T-helper 2 cell (primary cell): ENCODE measurements around the gene RGS12.
A peak's percentile ranks its signal among the peaks of the same experiment; 100 is the strongest.

Source experiments
- DNase-seq, 5 experiments: peaks; one replicate each; pipeline versions ENCODE4 v3.0.0 to v3.0.0-alpha.2; 2012 to 2022
- total RNA-seq, 2 donors: gene quantifications; one replicate each; lab custom pipeline; 2026; lab: John Stamatoyannopoulos, UW

RGS12 gene, protein sequence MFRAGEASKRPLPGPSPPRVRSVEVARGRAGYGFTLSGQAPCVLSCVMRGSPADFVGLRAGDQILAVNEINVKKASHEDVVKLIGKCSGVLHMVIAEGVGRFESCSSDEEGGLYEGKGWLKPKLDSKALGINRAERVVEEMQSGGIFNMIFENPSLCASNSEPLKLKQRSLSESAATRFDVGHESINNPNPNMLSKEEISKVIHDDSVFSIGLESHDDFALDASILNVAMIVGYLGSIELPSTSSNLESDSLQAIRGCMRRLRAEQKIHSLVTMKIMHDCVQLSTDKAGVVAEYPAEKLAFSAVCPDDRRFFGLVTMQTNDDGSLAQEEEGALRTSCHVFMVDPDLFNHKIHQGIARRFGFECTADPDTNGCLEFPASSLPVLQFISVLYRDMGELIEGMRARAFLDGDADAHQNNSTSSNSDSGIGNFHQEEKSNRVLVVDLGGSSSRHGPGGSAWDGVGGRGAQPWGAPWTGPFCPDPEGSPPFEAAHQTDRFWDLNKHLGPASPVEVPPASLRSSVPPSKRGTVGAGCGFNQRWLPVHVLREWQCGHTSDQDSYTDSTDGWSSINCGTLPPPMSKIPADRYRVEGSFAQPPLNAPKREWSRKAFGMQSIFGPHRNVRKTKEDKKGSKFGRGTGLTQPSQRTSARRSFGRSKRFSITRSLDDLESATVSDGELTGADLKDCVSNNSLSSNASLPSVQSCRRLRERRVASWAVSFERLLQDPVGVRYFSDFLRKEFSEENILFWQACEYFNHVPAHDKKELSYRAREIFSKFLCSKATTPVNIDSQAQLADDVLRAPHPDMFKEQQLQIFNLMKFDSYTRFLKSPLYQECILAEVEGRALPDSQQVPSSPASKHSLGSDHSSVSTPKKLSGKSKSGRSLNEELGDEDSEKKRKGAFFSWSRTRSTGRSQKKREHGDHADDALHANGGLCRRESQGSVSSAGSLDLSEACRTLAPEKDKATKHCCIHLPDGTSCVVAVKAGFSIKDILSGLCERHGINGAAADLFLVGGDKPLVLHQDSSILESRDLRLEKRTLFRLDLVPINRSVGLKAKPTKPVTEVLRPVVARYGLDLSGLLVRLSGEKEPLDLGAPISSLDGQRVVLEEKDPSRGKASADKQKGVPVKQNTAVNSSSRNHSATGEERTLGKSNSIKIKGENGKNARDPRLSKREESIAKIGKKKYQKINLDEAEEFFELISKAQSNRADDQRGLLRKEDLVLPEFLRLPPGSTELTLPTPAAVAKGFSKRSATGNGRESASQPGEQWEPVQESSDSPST (N-terminal part only)
- 13.4 to 13.5 reads per million in 2 donors for total RNA-seq

DNA sequence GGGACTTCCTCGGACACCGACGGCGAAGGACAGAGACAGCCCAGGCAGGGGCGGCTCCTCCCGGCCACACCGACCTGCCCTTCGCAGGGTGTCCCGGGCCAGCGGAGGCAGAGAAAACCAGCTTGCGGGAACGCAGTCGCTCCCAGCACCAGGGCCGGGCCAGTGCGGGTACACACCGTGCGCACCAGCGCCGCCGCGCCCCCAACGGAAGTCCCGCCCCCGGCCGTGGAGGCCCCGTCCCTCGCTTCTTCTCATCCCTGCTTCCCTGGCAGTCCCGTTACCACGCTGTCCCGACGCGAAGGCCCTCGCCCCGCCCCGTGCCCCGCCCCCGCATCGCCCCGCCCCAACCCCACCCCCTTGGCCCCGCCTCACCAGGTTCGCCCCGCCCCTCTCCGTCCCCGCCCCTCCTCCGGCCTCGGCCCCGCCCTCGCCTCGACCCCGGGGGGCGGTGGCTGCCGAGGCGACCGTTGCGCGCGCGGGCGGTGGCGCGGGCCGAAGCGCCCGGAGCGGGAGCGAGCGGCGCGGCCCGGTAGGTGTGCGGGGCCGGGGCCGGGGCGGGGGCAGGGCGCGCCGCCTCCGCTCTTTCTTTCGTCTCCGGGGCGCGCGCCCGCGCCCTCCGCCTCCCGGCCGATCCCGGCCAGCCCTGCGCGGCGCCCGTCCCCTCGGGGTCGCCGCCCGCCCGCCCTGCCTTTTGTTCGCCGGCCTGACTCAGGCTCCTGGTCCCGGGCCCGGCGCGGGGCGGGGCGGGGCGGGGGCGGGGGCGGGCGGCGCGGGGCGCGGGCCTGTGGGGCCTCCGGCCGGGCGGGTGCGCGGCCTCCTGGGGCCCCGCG is at the start of gene RGS12:
RGS12 (plus strand) TSS at position 451 of the 830 bp plus-strand sequence. CDS start 23,150 bp downstream, outside the sequence.
- peak; percentile 69 to 86 (median 81) for DNase-seq

DNA sequence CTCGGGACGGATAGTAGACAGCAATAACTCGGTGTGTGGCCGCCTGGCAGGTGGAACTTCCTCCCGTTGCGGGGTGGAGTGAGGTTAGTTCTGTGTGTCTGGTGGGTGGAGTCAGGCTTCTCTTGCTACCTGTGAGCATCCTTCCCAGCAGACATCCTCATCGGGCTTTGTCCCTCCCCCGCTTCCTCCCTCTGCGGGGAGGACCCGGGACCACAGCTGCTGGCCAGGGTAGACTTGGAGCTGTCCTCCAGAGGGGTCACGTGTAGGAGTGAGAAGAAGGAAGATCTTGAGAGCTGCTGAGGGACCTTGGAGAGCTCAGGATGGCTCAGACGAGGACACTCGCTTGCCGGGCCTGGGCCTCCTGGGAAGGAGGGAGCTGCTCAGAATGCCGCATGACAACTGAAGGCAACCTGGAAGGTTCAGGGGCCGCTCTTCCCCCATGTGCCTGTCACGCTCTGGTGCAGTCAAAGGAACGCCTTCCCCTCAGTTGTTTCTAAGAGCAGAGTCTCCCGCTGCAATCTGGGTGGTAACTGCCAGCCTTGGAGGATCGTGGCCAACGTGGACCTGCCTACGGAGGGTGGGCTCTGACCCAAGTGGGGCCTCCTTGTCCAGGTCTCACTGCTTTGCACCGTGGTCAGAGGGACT is 49.6 kb upstream of the RGS12 start:
- DNase-seq, result peak in 1 of 5 experiments; percentile 40

GRCh38 chr4:3244002-3244401 is 48.8 kb upstream of the RGS12 start:
- no peak for DNase-seq

- no peak for DNase-seq
Observed at GRCh38 chr4:3244747-3245146, 48.1 kb upstream of the RGS12 start.

- no peak for DNase-seq
Observed at GRCh38 chr4:3245676-3246075, 47.1 kb upstream of the RGS12 start.

DNA sequence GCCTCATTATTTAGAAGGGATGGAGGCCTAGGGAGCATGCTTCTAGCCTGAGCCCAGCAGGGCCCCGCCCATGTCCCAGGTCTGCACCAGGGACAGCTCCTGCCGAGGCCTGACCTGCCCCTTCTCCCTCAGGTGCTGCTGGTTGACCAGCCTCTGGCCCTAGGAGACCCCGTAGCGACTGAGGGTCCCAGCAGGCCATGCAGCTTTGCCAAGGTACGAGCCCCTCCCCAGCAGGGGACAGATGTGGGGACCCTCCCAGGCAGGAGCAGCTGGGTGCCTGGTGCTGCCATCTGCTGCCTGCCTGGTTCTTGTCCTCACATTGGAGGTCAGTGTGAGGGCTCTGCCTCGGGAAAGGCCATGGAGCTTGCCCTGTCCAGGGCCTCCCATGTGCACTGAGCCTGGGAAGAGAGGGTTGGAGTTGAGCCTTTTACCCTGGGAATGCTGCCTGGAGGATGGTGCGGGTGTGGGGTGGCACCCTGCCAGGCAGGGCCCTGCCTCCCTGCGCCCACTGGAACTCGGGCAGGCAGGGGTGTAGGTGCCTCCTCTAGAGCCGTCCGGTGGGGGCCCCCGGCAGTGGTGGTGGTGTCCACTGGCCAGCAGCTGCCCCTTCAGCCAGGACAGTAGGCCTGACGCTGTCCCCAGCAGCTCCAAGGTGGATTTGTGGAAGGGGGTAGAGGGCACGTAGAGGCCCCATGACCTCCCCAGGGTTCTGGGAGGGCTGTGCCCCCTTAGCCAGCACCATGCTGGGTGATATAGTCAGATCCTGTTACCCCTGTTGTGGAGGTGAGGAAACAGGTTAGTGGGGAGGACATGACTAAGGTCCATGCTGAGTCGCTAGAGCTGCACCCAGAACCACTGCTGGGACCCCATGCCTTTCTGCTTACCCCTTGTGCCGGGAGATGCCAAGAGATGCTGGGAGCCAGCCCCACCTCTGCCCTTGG is 46.1 kb upstream of the RGS12 start:
- DNase-seq, result no peak

- DNase-seq, result no peak
Observed at GRCh38 chr4:3247399-3248177, 45.2 kb upstream of the RGS12 start.

- DNase-seq, result no peak
Observed at GRCh38 chr4:3248178-3248480, 44.7 kb upstream of the RGS12 start.

DNA sequence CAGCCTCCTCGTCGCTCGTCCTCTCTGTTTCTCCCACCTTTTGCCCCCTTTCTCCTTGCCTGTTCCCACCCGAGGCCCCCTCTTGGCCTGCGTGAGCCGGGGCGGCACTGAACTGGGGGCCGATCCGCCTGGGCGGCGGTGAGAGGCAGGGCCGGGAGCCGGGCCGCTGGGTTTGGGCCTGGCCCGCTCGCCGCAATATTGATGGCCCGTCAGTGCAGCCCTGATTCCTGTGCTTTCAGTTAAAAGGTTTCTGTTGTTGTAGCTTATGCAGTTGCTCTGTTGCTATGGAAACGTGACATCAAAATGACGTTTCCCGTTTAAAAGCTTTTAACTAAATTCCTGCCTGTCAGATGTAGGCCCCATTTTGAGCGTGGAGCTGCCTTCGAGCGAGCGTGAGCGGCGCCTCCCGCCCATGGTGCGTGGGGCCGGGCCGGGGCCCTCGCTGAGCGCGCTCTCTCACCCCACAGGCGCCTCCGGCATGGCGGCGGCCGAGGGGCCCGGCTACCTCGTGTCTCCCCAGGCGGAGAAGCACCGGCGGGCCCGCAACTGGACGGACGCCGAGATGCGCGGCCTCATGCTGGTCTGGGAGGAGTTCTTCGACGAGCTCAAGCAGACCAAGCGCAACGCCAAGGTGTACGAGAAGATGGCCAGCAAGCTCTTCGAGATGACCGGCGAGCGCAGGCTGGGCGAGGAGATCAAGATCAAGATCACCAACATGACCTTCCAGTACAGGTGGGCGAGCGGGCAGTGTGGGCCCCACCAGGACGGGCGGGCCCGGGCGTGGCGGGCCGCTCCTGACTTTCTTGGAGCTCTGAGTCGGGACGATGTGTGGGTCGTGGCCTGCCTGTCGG is 43.8 kb upstream of the RGS12 start, which contains the start of gene MSANTD1:
MSANTD1 (plus strand) TSS at position 349 of the 851 bp plus-strand sequence; CDS start at position 413, 64 bp downstream.
- peak in 1 of 5 experiments; percentile 36 for DNase-seq

DNA sequence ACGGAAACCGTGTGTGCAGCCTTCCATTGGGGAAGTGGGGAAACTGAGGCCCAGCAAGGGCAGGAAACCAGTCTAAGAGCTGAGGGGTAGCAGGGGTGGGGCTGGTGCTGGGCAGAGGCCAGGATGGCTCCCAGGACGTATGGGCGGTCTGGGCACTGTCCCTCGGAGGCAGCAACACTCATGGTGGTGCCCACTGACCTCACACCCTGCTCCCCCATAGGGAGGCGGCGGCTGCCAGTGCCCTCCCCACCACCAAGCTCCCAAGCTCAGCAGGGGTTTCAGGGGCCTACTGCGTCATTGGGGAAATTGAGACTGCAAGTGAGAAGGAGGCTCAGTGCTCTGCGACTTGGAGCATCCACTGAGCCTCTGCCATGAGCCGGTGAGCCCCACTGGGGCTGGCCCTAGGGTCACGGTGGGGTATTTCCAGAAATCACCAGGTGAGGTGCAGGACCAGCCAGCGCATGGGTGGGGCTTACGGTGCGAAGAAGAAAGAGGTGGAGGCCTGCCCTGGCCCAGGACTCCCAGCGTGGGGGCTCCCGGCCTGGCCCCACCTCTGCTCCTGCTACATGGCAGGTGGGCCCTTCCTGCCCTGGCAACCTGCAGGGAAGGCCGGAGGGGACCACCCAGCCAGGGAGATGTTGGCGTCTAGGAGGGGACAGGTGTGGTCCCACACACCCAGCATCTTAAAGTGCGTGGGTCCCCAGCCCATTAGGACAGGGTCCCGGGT is 42.9 kb upstream of the RGS12 start:
- no peak for DNase-seq

- DNase-seq, result no peak
Observed at GRCh38 chr4:3250438-3250955, 42.3 kb upstream of the RGS12 start.

GRCh38 chr4:3250956-3251690 is 41.7 kb upstream of the RGS12 start:
- no peak for DNase-seq

DNA sequence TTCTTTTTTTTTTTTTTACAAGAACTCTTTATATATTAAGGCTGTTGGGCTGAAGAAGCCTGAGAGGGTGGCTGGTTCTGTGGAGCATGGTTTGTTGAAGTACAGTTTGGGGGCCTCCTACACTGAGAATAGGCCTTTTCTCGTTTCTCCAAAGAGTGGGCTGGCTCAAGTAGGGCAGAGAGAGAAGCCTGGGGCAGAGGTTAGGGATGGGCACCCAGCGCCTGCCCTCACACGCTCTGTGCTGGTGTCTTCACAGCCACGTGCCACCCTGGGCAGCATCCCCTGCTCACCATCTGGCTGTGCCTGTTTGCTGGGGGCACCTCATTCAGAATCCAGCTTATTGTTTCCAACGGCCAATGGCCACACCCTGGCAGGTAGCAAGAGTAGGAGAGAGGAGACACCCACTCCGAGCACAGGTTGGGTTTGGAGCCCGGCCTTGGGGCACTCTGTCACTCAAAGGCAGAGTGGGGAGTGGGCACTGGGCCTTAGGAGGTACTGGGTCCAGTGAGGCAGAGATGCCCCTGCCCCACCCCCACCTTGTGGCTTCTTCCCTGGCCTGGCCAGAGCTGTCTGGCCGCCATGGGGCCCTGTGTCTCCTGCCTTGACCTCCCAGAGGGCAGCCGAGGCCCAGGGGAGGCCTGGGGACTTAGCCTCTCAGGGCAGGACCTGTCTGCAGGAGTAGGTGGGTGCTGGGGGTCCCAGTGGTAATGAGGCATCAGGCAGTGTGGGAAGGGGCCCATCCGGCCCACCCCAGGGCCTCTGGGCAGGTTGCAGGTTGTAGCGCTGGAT is 40.9 kb upstream of the RGS12 start:
- no peak for DNase-seq

- DNase-seq, result no peak
Observed at GRCh38 chr4:3252480-3252828, 40.4 kb upstream of the RGS12 start.

GRCh38 chr4:3252831-3253641 is 39.8 kb upstream of the RGS12 start:
- DNase-seq, result no peak
